Muscle of leg (tissue), 11 donors: ENCODE measurements around the gene MAP2K1. TPM values are rescaled to one million over a fixed set of nuclear protein-coding genes. Genes with fewer than 3 reads are reported as not detected.
"Not testable (repeated sequence)": the region's sequence is repeated elsewhere in the genome, so short reads cannot be mapped to it uniquely, and the experiment has no call there.

Source experiments
- DNase-seq: peaks from one replicate; pipeline ENCODE4 v3.0.0; 2013
- H3K27ac ChIP-seq: one replicate; pipeline ENCODE4 v1.5.1; 2013; ENCODE audit warnings: mild to moderate bottlenecking, low read length, control low read depth
- H3K27me3 ChIP-seq: one replicate; pipeline ENCODE4 v1.6.1; 2013; ENCODE audit warnings: low read length; ENCODE audit not compliant: control insufficient read depth, insufficient read depth
- H3K36me3 ChIP-seq: one replicate; pipeline ENCODE4 v1.6.1; 2013; ENCODE audit warnings: low read length; ENCODE audit not compliant: control insufficient read depth, insufficient read depth
- H3K4me1 ChIP-seq: one replicate; pipeline ENCODE4 v1.6.1; 2013; ENCODE audit warnings: low read length; ENCODE audit not compliant: control insufficient read depth, insufficient read depth
- H3K4me3 ChIP-seq: one replicate; pipeline ENCODE4 v1.5.1; 2013; ENCODE audit warnings: low read length, control low read depth
- H3K9me3 ChIP-seq: replicated peaks from 2 replicates; pipeline ENCODE4 v1.6.1; 2013; ENCODE audit warnings: low read depth, low read length; ENCODE audit not compliant: control insufficient read depth
- WGBS: methylation state at CpG from one replicate; pipeline ENCODE4 v1.1.5; 2013; ENCODE audit warnings: missing lambda C conversion rate; ENCODE audit not compliant: insufficient coverage; 5-methylcytosine and 5-hydroxymethylcytosine counted together
- polyA plus RNA-seq, 8 donors: library from polyadenylated mRNA; unstranded; fragments of 120-200 nt; gene quantifications; one replicate each; pipeline versions ENCODE4 v1.2.1 to v1.2.3, GENCODE V29; 2013; ENCODE audit warnings: inconsistent platforms in 1 of 8, low replicate concordance in 1 of 8; ENCODE audit not compliant: insufficient read length in 8 of 8, insufficient read depth in 1 of 8
- total RNA-seq: library from RNA; stranded (reverse); fragments of 120-200 nt; gene quantifications from one replicate; pipeline ENCODE4 v1.2.4, GENCODE V29; 2013

Gene MAP2K1
- total and polyA plus RNA-seq, 9 donors: 50.4 to 138 (median 118) TPM

- H3K4me1 ChIP-seq: peaks cover 1% of the 10 kb centered on the region
- no peaks in the 10 kb centered on the region for H3K36me3 ChIP-seq
- no peaks in the 10 kb centered on the region for H3K9me3 ChIP-seq
- no peak overlapping the region for H3K27ac ChIP-seq
- no peaks in the 10 kb centered on the region for H3K27me3 ChIP-seq
- no peak overlapping the region for H3K4me3 ChIP-seq
- DNase-seq: no peak
- WGBS: no CpG with 5 or more reads among the region's 3 CpGs
Measured at GRCh38 chr15:66364944-66365528, 21.7 kb upstream of the MAP2K1 start.

- peak overlapping the region; percentile 18 for H3K4me3 ChIP-seq
- 11% methylated on average over 3 of the region's 12 CpGs for WGBS
- H3K27ac ChIP-seq: peak overlapping the region; percentile 89
- DNase-seq: peak; percentile 84
- no peaks in the 10 kb centered on the region for H3K36me3 ChIP-seq
- peaks cover 2% of the 10 kb centered on the region for H3K4me1 ChIP-seq
- no peaks in the 10 kb centered on the region for H3K27me3 ChIP-seq
- peaks cover 4% of the 10 kb centered on the region for H3K9me3 ChIP-seq
Measured at GRCh38 chr15:66369773-66370651, 16.7 kb upstream of the MAP2K1 start.

GRCh38 chr15:66374179-66374578 lies 12.5 kb upstream of the MAP2K1 start:
- no peaks in the 10 kb centered on the region for H3K36me3 ChIP-seq
- no peaks in the 10 kb centered on the region for H3K27me3 ChIP-seq
- no peak overlapping the region for H3K4me3 ChIP-seq
- no peak for DNase-seq
- WGBS: 100% methylated on average over 1 of the region's 4 CpGs
- H3K27ac ChIP-seq: no peak overlapping the region
- H3K9me3 ChIP-seq: peaks cover 4% of the 10 kb centered on the region
- peaks cover 2% of the 10 kb centered on the region for H3K4me1 ChIP-seq

- H3K4me1 ChIP-seq: no peaks in the 10 kb centered on the region
- 60% methylated on average over 3 of the region's 7 CpGs for WGBS
- H3K4me3 ChIP-seq: no peak overlapping the region
- no peak overlapping the region for H3K27ac ChIP-seq
- H3K36me3 ChIP-seq: no peaks in the 10 kb centered on the region
- no peak for DNase-seq
- peaks cover 4% of the 10 kb centered on the region for H3K9me3 ChIP-seq
- no peaks in the 10 kb centered on the region for H3K27me3 ChIP-seq
Measured at GRCh38 chr15:66378814-66379430, 7.8 kb upstream of the MAP2K1 start.

GRCh38 chr15:66381376-66381775 lies 5.3 kb upstream of the MAP2K1 start:
- WGBS: no CpG with 5 or more reads among the region's 2 CpGs
- not testable (repeated sequence) for H3K27ac ChIP-seq, DNase-seq, H3K4me1 ChIP-seq, H3K9me3 ChIP-seq, H3K36me3 ChIP-seq, H3K4me3 ChIP-seq, H3K27me3 ChIP-seq

GRCh38 chr15:66387163-66388042 lies 691 bp downstream of the MAP2K1 start:
- H3K36me3 ChIP-seq: peaks cover 8% of the 10 kb centered on the region
- H3K4me1 ChIP-seq: peaks cover 13% of the 10 kb centered on the region
- DNase-seq: peak; percentile 68
- no peaks in the 10 kb centered on the region for H3K9me3 ChIP-seq
- peak overlapping the region; percentile 92 for H3K4me3 ChIP-seq
- WGBS: 1% methylated on average over 55 of the region's 62 CpGs
- H3K27ac ChIP-seq: peak overlapping the region; percentile 91
- no peaks in the 10 kb centered on the region for H3K27me3 ChIP-seq

GRCh38 chr15:66388043-66388363 lies 1.3 kb downstream of the MAP2K1 start:
- no CpG with 5 or more reads among the region's 3 CpGs for WGBS
- H3K4me1 ChIP-seq: peaks cover 13% of the 10 kb centered on the region
- no peak overlapping the region for H3K27ac ChIP-seq

GRCh38 chr15:66388576-66388975 lies 1.9 kb downstream of the MAP2K1 start:
- WGBS: no CpG with 5 or more reads among the region's 5 CpGs
- Histone ChIP-seq H3K27ac (no peak overlapping the region), H3K4me3 (peak overlapping the region; percentile 92), H3K4me1 (peaks cover 13% of the 10 kb centered on the region), H3K27me3 (no peaks in the 10 kb centered on the region), H3K9me3 (no peaks in the 10 kb centered on the region), H3K36me3 (peaks cover 8% of the 10 kb centered on the region)
- no peak for DNase-seq

More at GRCh38 chr15:66388043-66388363, 1.3 kb downstream of the MAP2K1 start:
- Histone ChIP-seq H3K4me3 (peak overlapping the region; percentile 92), H3K27me3 (no peaks in the 10 kb centered on the region), H3K9me3 (no peaks in the 10 kb centered on the region), H3K36me3 (peaks cover 8% of the 10 kb centered on the region)
- no peak for DNase-seq

- H3K27ac ChIP-seq: no peak overlapping the region
- H3K4me1 ChIP-seq: peaks cover 13% of the 10 kb centered on the region
- no peak for DNase-seq
- no peaks in the 10 kb centered on the region for H3K9me3 ChIP-seq
- WGBS: 87% methylated on average over 3 of the region's 14 CpGs
- H3K36me3 ChIP-seq: peaks cover 8% of the 10 kb centered on the region
- no peaks in the 10 kb centered on the region for H3K27me3 ChIP-seq
- no peak overlapping the region for H3K4me3 ChIP-seq
Measured at GRCh38 chr15:66389098-66389858, 2.6 kb downstream of the MAP2K1 start.
